Cardiac muscle cell (in vitro differentiated cells and primary cell): Measurements from ENCODE around the gene PODN. TPM values are rescaled to one million over a fixed set of nuclear protein-coding genes. Genes with fewer than 3 reads are reported as not detected.

ENCODE experiments used
- DNase-seq, 2 donors: peaks; one replicate each; pipeline versions ENCODE4 v3.0.0 to v3.0.0-alpha.2; 2010 to 2017; ENCODE audit warnings: low read depth in 1 of 2, low spot score in 1 of 2
- H3K27ac ChIP-seq: fragments of 200-600 bp; sonication (generic); 2 replicates; pipeline ENCODE4 v1.5.1; 2016
- H3K27me3 ChIP-seq: fragments of 200-600 bp; sonication (generic); 2 replicates; pipeline ENCODE4 v1.6.0; 2016; ENCODE audit warnings: control low read depth
- H3K36me3 ChIP-seq: fragments of 200-600 bp; sonication (generic); 2 replicates; pipeline ENCODE4 v1.5.1; 2016; ENCODE audit warnings: control low read depth
- H3K4me1 ChIP-seq: fragments of 200-600 bp; sonication (generic); 2 replicates; pipeline ENCODE4 v1.8.1; 2017; ENCODE audit warnings: low read depth, mild to moderate bottlenecking, mixed run types
- H3K4me3 ChIP-seq: fragments of 200-600 bp; sonication (generic); 2 replicates; pipeline ENCODE4 v1.5.1; 2016; ENCODE audit warnings: mild to moderate bottlenecking
- H3K9me3 ChIP-seq: fragments of 200-600 bp; sonication (generic); 2 replicates; pipeline ENCODE4 v1.5.1; 2017; ENCODE audit warnings: low read depth, mild to moderate bottlenecking, control low read depth
- CTCF ChIP-seq: IDR thresholded peaks from 2 replicates; pipeline ENCODE4 v1.5.1; 2012; ENCODE audit warnings: low read depth, mild to moderate bottlenecking, low read length
- polyA plus RNA-seq: library from polyadenylated mRNA; unstranded; fragments of >200 nt; fragmentation: Nextera tagmentation; extraction: Ambion mirVana; gene quantifications from 2 replicates; pipeline ENCODE4 v1.2.1, GENCODE V29; 2016
- total RNA-seq: library from RNA; depleted of rRNA; stranded (reverse); fragments of >200 nt; gene quantifications from 2 replicates; pipeline ENCODE4 v1.2.3, GENCODE V29; 2016

Gene PODN
- total and polyA plus RNA-seq, 2 experiments from 2014 or later, result 2.8 to 6.5 TPM

GRCh38 chr1:53080041-53080440 lies 18.0 kb downstream of the PODN start:
- no peak for DNase-seq
- no peak for TF ChIP-seq CTCF

GRCh38 chr1:53080769-53081168 lies 18.8 kb downstream of the PODN start:
- TF ChIP-seq CTCF, result no peak
- Histone ChIP-seq H3K36me3 (no peaks in the 10 kb centered on the region), H3K4me3 (no peak overlapping the region), H3K27me3 (no peaks in the 10 kb centered on the region), H3K9me3 (no peaks in the 10 kb centered on the region), H3K27ac (no peak overlapping the region), H3K4me1 (peaks cover 7% of the 10 kb centered on the region)
- DNase-seq, result no peak

More at GRCh38 chr1:53080041-53080440, 18.0 kb downstream of the PODN start:
- Histone ChIP-seq H3K9me3 (no peaks in the 10 kb centered on the region), H3K27ac (no peak overlapping the region), H3K4me3 (no peak overlapping the region), H3K27me3 (no peaks in the 10 kb centered on the region), H3K36me3 (no peaks in the 10 kb centered on the region), H3K4me1 (peaks cover 7% of the 10 kb centered on the region)

- no peak for TF ChIP-seq CTCF
- Histone ChIP-seq H3K9me3 (no peaks in the 10 kb centered on the region), H3K36me3 (no peaks in the 10 kb centered on the region), H3K4me1 (peaks cover 7% of the 10 kb centered on the region), H3K27me3 (no peaks in the 10 kb centered on the region), H3K4me3 (no peak overlapping the region), H3K27ac (no peak overlapping the region)
- DNase-seq, result no peak
Observed at GRCh38 chr1:53081384-53082066, 19.5 kb downstream of the PODN start.

GRCh38 chr1:53082826-53083455 lies 20.9 kb downstream of the PODN start:
- no peaks in the 10 kb centered on the region for H3K9me3 ChIP-seq
- no peaks in the 10 kb centered on the region for H3K36me3 ChIP-seq
- H3K27ac ChIP-seq, result no peak overlapping the region
- no peak for TF ChIP-seq CTCF
- no peaks in the 10 kb centered on the region for H3K27me3 ChIP-seq
- peaks cover 7% of the 10 kb centered on the region for H3K4me1 ChIP-seq
- no peak overlapping the region for H3K4me3 ChIP-seq
- DNase-seq, result no peak

GRCh38 chr1:53083636-53084588 lies 21.9 kb downstream of the PODN start:
- H3K27me3 ChIP-seq, result no peaks in the 10 kb centered on the region
- TF ChIP-seq CTCF, result no peak
- no peaks in the 10 kb centered on the region for H3K9me3 ChIP-seq
- peak in 1 of 2 donors; percentile 21 for DNase-seq
- peaks cover 7% of the 10 kb centered on the region for H3K4me1 ChIP-seq
- H3K36me3 ChIP-seq, result no peaks in the 10 kb centered on the region
- H3K27ac ChIP-seq, result no peak overlapping the region
- H3K4me3 ChIP-seq, result no peak overlapping the region
